D721Med (cell line): ENCODE measurements around the gene CILP2.

ENCODE experiments used
- DNase-seq: peaks from one replicate; pipeline ENCODE4 v3.0.0; 2011; ENCODE audit warnings: low spot score; ENCODE audit not compliant: insufficient read length
- FAIRE-seq: peaks from 2 replicates; lab custom pipeline; 2011; peaks lifted over from hg19 to GRCh38; lab: Jason Lieb, UNC
- CTCF ChIP-seq: IDR thresholded peaks from 2 replicates; pipeline ENCODE4 v1.5.1; 2012; ENCODE audit warnings: mild to moderate bottlenecking, control low read depth; ENCODE audit not compliant: insufficient read depth; ENCODE audit errors: missing control alignments

CILP2 gene

GRCh38 chr19:19552798-19553197 is 14.7 kb downstream of the CILP2 start:
- DNase-seq = no peak
- TF ChIP-seq CTCF = no peak
- FAIRE-seq = no peak

GRCh38 chr19:19553670-19554069 is 15.6 kb downstream of the CILP2 start:
- no peak for TF ChIP-seq CTCF
- DNase-seq = no peak
- FAIRE-seq = no peak

- FAIRE-seq (no peak), DNase-seq (no peak)
- TF ChIP-seq CTCF = peak; percentile 58
These were observed 16.3 kb downstream of the CILP2 start for GRCh38 chr19:19554074-19555023.

GRCh38 chr19:19558055-19558454 is 20.0 kb downstream of the CILP2 start:
- no peak for FAIRE-seq

GRCh38 chr19:19558636-19559035 is 20.6 kb downstream of the CILP2 start:
- DNase-seq (no peak), FAIRE-seq (no peak)
- TF ChIP-seq CTCF = no peak

More at GRCh38 chr19:19558055-19558454, 20.0 kb downstream of the CILP2 start:
- DNase-seq = no peak
- TF ChIP-seq CTCF = no peak

- no peak for DNase-seq
- no peak for TF ChIP-seq CTCF
- no peak for FAIRE-seq
These were observed 21.9 kb downstream of the CILP2 start for GRCh38 chr19:19559931-19560330.
